Stimulated activated CD4-positive, alpha-beta T cell treated with anti-CD3 and anti-CD28 coated beads, Interleukin-1b, Interleukin-23, amount 100 ng/mL, for 24 hours (primary cell): Measurements from ENCODE around the gene RIF1.

ENCODE experiments used
- DNase-seq, 4 experiments: peaks; one replicate each; pipeline ENCODE4 v3.0.0-alpha.2; 2020; ENCODE audit warnings: low read depth in 4 of 4, low spot score in 1 of 4

The RIF1 gene

GRCh38 chr2:151409601-151410484 lies at the start of gene RIF1:
TSS of gene RIF1 (plus strand) at chr2:151409902. CDS start at chr2:151410424, 522 bp downstream.
- peak; percentile 55 to 77 (median 70) for DNase-seq

- DNase-seq, result no peak
These were observed 47.9 kb upstream of the RIF1 start for GRCh38 chr2:151361674-151362370.

GRCh38 chr2:151363709-151364108 lies 46.0 kb upstream of the RIF1 start:
- DNase-seq, result no peak

GRCh38 chr2:151367571-151367970 lies 42.1 kb upstream of the RIF1 start:
- DNase-seq, result no peak

- no peak for DNase-seq
These were observed 35.3 kb upstream of the RIF1 start for GRCh38 chr2:151374436-151374835.

- no peak for DNase-seq
These were observed 30.5 kb upstream of the RIF1 start for GRCh38 chr2:151379169-151379568.

GRCh38 chr2:151380580-151381235 lies 29.0 kb upstream of the RIF1 start:
- DNase-seq, result no peak

- DNase-seq, result no peak
These were observed 28.4 kb upstream of the RIF1 start for GRCh38 chr2:151381266-151381665.

GRCh38 chr2:151388011-151388410 lies 21.7 kb upstream of the RIF1 start:
- no peak for DNase-seq

GRCh38 chr2:151391436-151391835 lies 18.3 kb upstream of the RIF1 start:
- no peak for DNase-seq

- DNase-seq, result no peak
These were observed 15.2 kb upstream of the RIF1 start for GRCh38 chr2:151394509-151394908.

GRCh38 chr2:151395509-151396374 lies 14.0 kb upstream of the RIF1 start:
- DNase-seq, result no peak

- no peak for DNase-seq
These were observed 9.7 kb upstream of the RIF1 start for GRCh38 chr2:151399981-151400380.

GRCh38 chr2:151401149-151401548 lies 8.6 kb upstream of the RIF1 start:
- DNase-seq, result no peak

- DNase-seq, result no peak
These were observed 5.8 kb upstream of the RIF1 start for GRCh38 chr2:151403914-151404313.

- no peak for DNase-seq
These were observed 4.3 kb upstream of the RIF1 start for GRCh38 chr2:151405376-151405775.

- DNase-seq, result no peak
These were observed 2.4 kb upstream of the RIF1 start for GRCh38 chr2:151407281-151407680.

GRCh38 chr2:151408788-151409600 lies 708 bp upstream of the RIF1 start:
- DNase-seq, result no peak

- peak; percentile 13 to 36 (median 22) for DNase-seq
These were observed 758 bp downstream of the RIF1 start for GRCh38 chr2:151410485-151410834.

- no peak for DNase-seq
These were observed 7.9 kb downstream of the RIF1 start for GRCh38 chr2:151417650-151418049.
